Trophoblast cell (in vitro differentiated cells and primary cell): ENCODE data around the gene COBL.

Experiments
- DNase-seq, 2 donors: peaks; one replicate each; pipeline ENCODE4 v3.0.0-alpha.2; 2016
- H2AFZ ChIP-seq: 2 replicates; pipeline ENCODE4 v1.6.1; 2013; ENCODE audit warnings: low read length, moderate library complexity, mild to moderate bottlenecking; ENCODE audit not compliant: insufficient read depth, poor library complexity
- H2AK5ac ChIP-seq: 2 replicates; pipeline ENCODE4 v1.6.1; 2013; ENCODE audit warnings: mild to moderate bottlenecking, low read length
- H2BK120ac ChIP-seq: 2 replicates; pipeline ENCODE4 v1.6.1; 2013; ENCODE audit warnings: low read length, mild to moderate bottlenecking, moderate library complexity; ENCODE audit not compliant: insufficient read depth, poor library complexity
- H2BK12ac ChIP-seq: 2 replicates; pipeline ENCODE4 v1.6.1; 2013; ENCODE audit warnings: mild to moderate bottlenecking, low read length, moderate library complexity
- H2BK5ac ChIP-seq: 2 replicates; pipeline ENCODE4 v1.6.1; 2013; ENCODE audit warnings: low read length, low read depth, moderate library complexity, mild to moderate bottlenecking; ENCODE audit not compliant: poor library complexity
- H3K14ac ChIP-seq: 2 replicates; pipeline ENCODE4 v1.6.1; 2013; ENCODE audit warnings: mild to moderate bottlenecking, low read length
- H3K18ac ChIP-seq: 2 replicates; pipeline ENCODE4 v1.6.1; 2013; ENCODE audit warnings: mild to moderate bottlenecking, low read length
- H3K23ac ChIP-seq: 2 replicates; pipeline ENCODE4 v1.6.1; 2013; ENCODE audit warnings: low read length
- H3K27ac ChIP-seq: 2 replicates; pipeline ENCODE4 v1.5.1; 2013; ENCODE audit warnings: low read depth, mild to moderate bottlenecking, inconsistent platforms, low read length, moderate library complexity
- H3K27me3 ChIP-seq: 2 replicates; pipeline ENCODE4 v1.6.1; 2013; ENCODE audit warnings: inconsistent platforms, mild to moderate bottlenecking, low read length, moderate library complexity; ENCODE audit not compliant: insufficient read depth
- H3K36me3 ChIP-seq, 2 experiments: 1 replicate in 1 of 2; 2 replicates in 1 of 2; pipeline ENCODE4 v1.6.1; 2013; ENCODE audit warnings: low read length in 2 of 2, mild to moderate bottlenecking in 2 of 2, moderate library complexity in 1 of 2; ENCODE audit not compliant: insufficient read depth in 2 of 2, control insufficient read depth in 1 of 2
- H3K4ac ChIP-seq: 2 replicates; pipeline ENCODE4 v1.6.1; 2013; ENCODE audit warnings: low read depth, mild to moderate bottlenecking, low read length, moderate library complexity
- H3K4me1 ChIP-seq, 2 experiments: 1 replicate in 1 of 2; 2 replicates in 1 of 2; pipeline ENCODE4 v1.6.1; 2013; ENCODE audit warnings: low read length in 2 of 2, mild to moderate bottlenecking in 2 of 2, moderate library complexity in 1 of 2; ENCODE audit not compliant: insufficient read depth in 2 of 2, control insufficient read depth in 1 of 2
- H3K4me2 ChIP-seq: 2 replicates; pipeline ENCODE4 v1.6.1; 2013; ENCODE audit warnings: inconsistent platforms, mild to moderate bottlenecking, low read length, moderate library complexity
- H3K4me3 ChIP-seq: 2 replicates; pipeline ENCODE4 v1.5.1; 2013; ENCODE audit warnings: mild to moderate bottlenecking, low read depth, low read length, inconsistent platforms
- H3K79me1 ChIP-seq: one replicate; pipeline ENCODE4 v1.6.1; 2013; ENCODE audit warnings: low read length
- H3K79me2 ChIP-seq: 2 replicates; pipeline ENCODE4 v1.6.1; 2013; ENCODE audit warnings: low read length, mild to moderate bottlenecking; ENCODE audit not compliant: control insufficient read depth, insufficient read depth, poor library complexity
- H3K9ac ChIP-seq: 2 replicates; pipeline ENCODE4 v1.6.1; 2013; ENCODE audit warnings: mild to moderate bottlenecking, low read length
- H3K9me3 ChIP-seq: 2 replicates; pipeline ENCODE4 v1.6.1; 2013; ENCODE audit warnings: low read depth, mild to moderate bottlenecking, control low read depth, inconsistent platforms, low read length; ENCODE audit not compliant: insufficient read depth
- H4K12ac ChIP-seq: 2 replicates; pipeline ENCODE4 v1.6.1; 2013; ENCODE audit warnings: low read depth, mild to moderate bottlenecking, low read length, moderate library complexity
- H4K8ac ChIP-seq: 2 replicates; pipeline ENCODE4 v1.6.1; 2013; ENCODE audit warnings: low read depth, mild to moderate bottlenecking, low read length, moderate library complexity
- H4K91ac ChIP-seq: one replicate; pipeline ENCODE4 v1.6.1; 2013; ENCODE audit warnings: low read depth, mild to moderate bottlenecking, low read length, moderate library complexity
- WGBS: extraction: QIAGEN DNeasy Blood & Tissue Kit; methylation state at CpG from one replicate; pipeline ENCODE4 v1.1.7; 2013; ENCODE audit warnings: missing lambda C conversion rate; ENCODE audit not compliant: insufficient read length, insufficient coverage; ENCODE audit errors: extremely low coverage; 5-methylcytosine and 5-hydroxymethylcytosine counted together

The COBL gene

GRCh38 chr7:51090411-51090810, 226.2 kb downstream of the COBL start:
- Histone ChIP-seq H3K27ac (no peak overlapping the region), H2BK5ac (no peak overlapping the region), H2BK12ac (no peak overlapping the region), H3K4ac (no peak overlapping the region), H3K18ac (no peak overlapping the region), H3K23ac (no peak overlapping the region), H2AFZ (no peak overlapping the region), H3K14ac (no peak overlapping the region), H4K91ac (no peak overlapping the region), H3K4me2 (no peak overlapping the region), H3K79me1 (no peaks in the 10 kb centered on the region), H3K4me3 (no peak overlapping the region), H3K9ac (no peak overlapping the region), H2AK5ac (no peak overlapping the region), H3K36me3 (no peaks in the 10 kb centered on the region), H4K8ac (no peak overlapping the region), H3K27me3 (no peaks in the 10 kb centered on the region), H3K4me1 (peaks cover 0 to 3% of the 10 kb centered on the region in 2 experiments), H2BK120ac (no peak overlapping the region), H4K12ac (no peak overlapping the region), H3K79me2 (no peaks in the 10 kb centered on the region), H3K9me3 (no peaks in the 10 kb centered on the region)
- no CpG with 5 or more reads among the region's 2 CpGs for WGBS
- DNase-seq = no peak

DNA sequence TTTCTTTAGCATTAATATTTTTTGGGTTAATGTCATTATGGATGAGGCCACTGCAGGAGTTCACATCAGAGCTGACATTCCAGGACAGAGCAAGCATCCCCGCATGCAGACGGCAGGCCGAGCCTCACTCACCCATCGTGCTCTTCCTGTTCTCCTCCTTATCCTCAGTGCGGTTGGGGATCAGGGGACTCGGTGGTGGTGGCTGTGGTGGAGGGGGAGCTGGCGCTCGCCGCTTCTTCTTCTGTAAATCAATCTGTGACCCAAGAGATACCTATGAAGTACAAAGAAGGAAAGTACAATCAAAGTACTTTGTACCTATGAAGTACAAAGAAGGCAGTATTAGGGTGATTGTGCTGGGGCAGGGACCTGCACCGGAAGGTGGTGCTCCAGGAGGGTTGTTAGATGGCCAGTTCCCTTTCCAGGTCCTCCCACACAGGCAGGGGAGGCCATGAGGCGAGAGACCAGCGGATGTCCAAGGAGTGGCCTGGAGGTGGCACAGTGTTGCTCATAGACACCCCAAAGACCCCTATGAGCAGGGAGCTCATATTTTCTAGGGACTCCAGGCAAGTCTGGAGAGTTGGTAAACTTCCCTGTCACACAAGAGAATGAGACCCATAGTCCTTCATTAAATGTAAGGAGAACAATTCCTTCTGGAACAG, 231.4 kb downstream of the COBL start:
- no peak overlapping the region for H3K27ac ChIP-seq
- no peak overlapping the region for H4K91ac ChIP-seq
- H3K36me3 ChIP-seq = no peaks in the 10 kb centered on the region
- H3K23ac ChIP-seq = no peak overlapping the region
- H3K9ac ChIP-seq = no peak overlapping the region
- no peaks in the 10 kb centered on the region for H3K27me3 ChIP-seq
- H3K4me2 ChIP-seq = no peak overlapping the region
- H2BK12ac ChIP-seq = no peak overlapping the region
- no peak overlapping the region for H2AK5ac ChIP-seq
- no CpG with 5 or more reads among the region's 12 CpGs for WGBS
- H3K14ac ChIP-seq = no peak overlapping the region
- H3K79me2 ChIP-seq = no peaks in the 10 kb centered on the region
- no peaks in the 10 kb centered on the region for H3K79me1 ChIP-seq
- no peak overlapping the region for H4K8ac ChIP-seq
- H3K9me3 ChIP-seq = no peaks in the 10 kb centered on the region
- no peak overlapping the region for H2AFZ ChIP-seq
- no peak overlapping the region for H2BK5ac ChIP-seq
- H2BK120ac ChIP-seq = no peak overlapping the region
- no peak overlapping the region for H4K12ac ChIP-seq
- no peak for DNase-seq
- no peak overlapping the region for H3K4ac ChIP-seq
- no peak overlapping the region for H3K18ac ChIP-seq
- H3K4me3 ChIP-seq = no peak overlapping the region
- H3K4me1 ChIP-seq = peaks cover 0 to under 1% of the 10 kb centered on the region in 2 experiments

DNA sequence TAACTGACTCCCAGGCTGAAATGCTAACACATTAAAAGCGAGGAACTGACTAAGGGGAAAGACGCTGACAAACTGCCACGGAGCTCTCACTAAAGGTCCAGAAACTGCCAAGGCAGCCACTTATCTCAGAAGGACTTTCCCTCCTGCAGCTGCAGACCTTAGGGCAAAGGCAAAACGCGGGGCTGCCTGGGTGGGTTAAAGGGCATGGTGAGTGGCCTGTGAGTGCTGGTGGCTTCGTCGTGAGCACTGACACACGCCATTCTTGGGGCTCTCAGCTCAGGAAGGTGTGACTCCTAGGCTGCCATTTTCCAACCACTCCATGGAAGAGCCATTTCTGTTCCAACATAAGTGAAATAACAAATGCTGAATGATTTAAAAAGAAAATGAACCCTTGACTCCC, 232.5 kb downstream of the COBL start:
- Histone ChIP-seq H2AK5ac (no peak overlapping the region), H3K4me3 (no peak overlapping the region), H3K36me3 (no peaks in the 10 kb centered on the region), H2AFZ (no peak overlapping the region), H3K4me2 (no peak overlapping the region), H3K79me1 (no peaks in the 10 kb centered on the region), H3K27ac (no peak overlapping the region), H4K91ac (no peak overlapping the region), H3K9ac (no peak overlapping the region), H4K8ac (no peak overlapping the region), H4K12ac (no peak overlapping the region), H2BK5ac (no peak overlapping the region), H3K14ac (no peak overlapping the region), H3K18ac (no peak overlapping the region), H3K23ac (no peak overlapping the region), H3K9me3 (no peaks in the 10 kb centered on the region), H2BK12ac (no peak overlapping the region), H2BK120ac (no peak overlapping the region), H3K27me3 (no peaks in the 10 kb centered on the region), H3K79me2 (no peaks in the 10 kb centered on the region), H3K4ac (no peak overlapping the region), H3K4me1 (no peaks in the 10 kb centered on the region)
- DNase-seq = no peak
- no CpG with 5 or more reads among the region's 8 CpGs for WGBS

DNA sequence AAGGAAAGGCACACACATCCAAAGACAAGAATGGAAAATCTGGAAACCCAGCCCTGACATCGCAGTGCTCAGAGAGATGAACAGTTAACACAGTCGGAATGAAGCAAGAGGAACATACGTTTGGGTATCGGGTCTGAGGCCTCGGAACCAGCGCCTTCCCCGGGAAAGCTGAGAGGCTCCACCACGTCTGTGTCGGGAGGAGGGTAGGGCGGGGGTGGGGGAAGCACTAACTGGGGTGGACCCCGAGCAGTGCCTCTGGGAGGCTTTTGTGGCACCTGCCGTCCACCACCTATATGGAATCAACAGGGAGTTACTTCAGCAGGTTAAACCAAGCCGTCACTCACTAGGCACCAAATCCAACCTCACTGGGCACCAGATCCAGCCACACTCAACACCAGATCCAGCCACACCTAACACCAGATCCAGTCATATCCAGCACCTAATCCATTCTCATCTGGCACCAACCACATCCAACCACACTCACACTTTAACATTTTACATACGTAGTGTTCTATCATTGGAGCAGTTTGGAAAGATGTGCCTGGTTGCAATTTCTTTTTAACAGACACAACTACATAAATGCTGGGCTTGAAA, 233.6 kb downstream of the COBL start:
- Histone ChIP-seq H2AFZ (no peak overlapping the region), H3K4me1 (no peaks in the 10 kb centered on the region), H3K23ac (no peak overlapping the region), H3K4me2 (no peak overlapping the region), H3K79me2 (no peaks in the 10 kb centered on the region), H3K18ac (no peak overlapping the region), H3K9me3 (no peaks in the 10 kb centered on the region), H3K27ac (no peak overlapping the region), H2AK5ac (no peak overlapping the region), H3K4ac (no peak overlapping the region), H3K14ac (no peak overlapping the region), H3K36me3 (no peaks in the 10 kb centered on the region), H3K79me1 (no peaks in the 10 kb centered on the region), H3K9ac (no peak overlapping the region), H4K8ac (no peak overlapping the region), H4K12ac (no peak overlapping the region), H2BK5ac (no peak overlapping the region), H2BK120ac (no peak overlapping the region), H4K91ac (no peak overlapping the region), H3K27me3 (no peaks in the 10 kb centered on the region), H2BK12ac (no peak overlapping the region), H3K4me3 (no peak overlapping the region)
- WGBS = 100% methylated on average over 1 of the region's 14 CpGs
- DNase-seq = no peak
